Ascending aorta (tissue), 2 donors: ENCODE data around the gene PDLIM5. TPM values are rescaled to one million over a fixed set of nuclear protein-coding genes. Genes with fewer than 3 reads are reported as not detected.

Experiments used
- DNase-seq, 2 donors: peaks; one replicate each; pipeline ENCODE4 v3.0.0-alpha.2; 2019; ENCODE audit warnings: low spot score in 2 of 2
- H3K27ac ChIP-seq, 2 donors: fragments of 200-600 bp; sonication (generic); one replicate each; pipeline ENCODE4 v1.5.1; 2016 to 2017; ENCODE audit warnings: mild to moderate bottlenecking in 1 of 2
- H3K27me3 ChIP-seq: fragments of 200-600 bp; sonication (generic); one replicate; pipeline ENCODE4 v1.5.1; 2017
- H3K36me3 ChIP-seq, 2 donors: fragments of 200-600 bp; sonication (generic); one replicate each; pipeline ENCODE4 v1.5.1; 2016
- H3K4me1 ChIP-seq, 2 donors: fragments of 200-600 bp; sonication (generic); one replicate each; pipeline ENCODE4 v1.5.1; 2016 to 2017; ENCODE audit warnings: mild to moderate bottlenecking in 1 of 2
- H3K4me3 ChIP-seq, 2 donors: fragments of 200-600 bp; sonication (generic); one replicate each; pipeline ENCODE4 v1.5.1; 2016 to 2017; ENCODE audit warnings: mild to moderate bottlenecking in 1 of 2
- H3K9me3 ChIP-seq, 2 donors: fragments of 200-600 bp; sonication (generic); one replicate each; pipeline ENCODE4 v1.5.1; 2016
- CTCF ChIP-seq, 3 experiments: fragments of 200-600 bp in 2 of 3; fragments of 450-650 bp in 1 of 3; sonication (generic) in 2 of 3; IDR thresholded peaks; one replicate each; pipeline ENCODE4 v1.5.1; 2016 to 2019; ENCODE audit warnings: antibody characterized with exemption in 3 of 3, mild to moderate bottlenecking in 1 of 3, moderate library complexity in 1 of 3
- intact Hi-C: fragments of 100-400 bp; cut with DNase I; formaldehyde crosslinking; loops from one replicate; pipeline ENCODE4 v1.15.1; 2023
- total RNA-seq: library from RNA; depleted of rRNA; stranded (reverse); fragments of >200 nt; gene quantifications from one replicate; pipeline ENCODE4 v1.1.0, GENCODE V29; 2016

Gene PDLIM5
- total RNA-seq, 1 donor from 2014 or later = 103 TPM

GRCh38 chr4:94680176-94680862 lies 228.6 kb downstream of the PDLIM5 start:
- H3K27ac ChIP-seq = no peak overlapping the region
- no peak for TF ChIP-seq CTCF (IDR thresholded peaks at IDR 0.05)
- intact Hi-C loops = no loop called here

GRCh38 chr4:94686086-94686485 lies 234.3 kb downstream of the PDLIM5 start:
- no peaks in the 10 kb centered on the region for H3K9me3 ChIP-seq

More at GRCh38 chr4:94680176-94680862, 228.6 kb downstream of the PDLIM5 start:
- Histone ChIP-seq H3K4me1 (no peaks in the 10 kb centered on the region), H3K9me3 (no peaks in the 10 kb centered on the region), H3K36me3 (no peaks in the 10 kb centered on the region), H3K27me3 (no peaks in the 10 kb centered on the region), H3K4me3 (no peak overlapping the region)
- no peak for DNase-seq

GRCh38 chr4:94689155-94689860 lies 237.6 kb downstream of the PDLIM5 start:
- no peaks in the 10 kb centered on the region for H3K4me1 ChIP-seq
- H3K4me3 ChIP-seq = no peak overlapping the region
- no peak for DNase-seq
- H3K9me3 ChIP-seq = no peaks in the 10 kb centered on the region
- no peaks in the 10 kb centered on the region for H3K36me3 ChIP-seq
- no peaks in the 10 kb centered on the region for H3K27me3 ChIP-seq
- TF ChIP-seq CTCF (IDR thresholded peaks at IDR 0.05) = no peak
- H3K27ac ChIP-seq = no peak overlapping the region
- intact Hi-C loops = no loop called here

More at GRCh38 chr4:94686086-94686485, 234.3 kb downstream of the PDLIM5 start:
- no peaks in the 10 kb centered on the region for H3K4me1 ChIP-seq
- DNase-seq = no peak
- H3K27ac ChIP-seq = no peak overlapping the region
- H3K36me3 ChIP-seq = no peaks in the 10 kb centered on the region
- intact Hi-C loops = no loop called here
- H3K27me3 ChIP-seq = no peaks in the 10 kb centered on the region
- TF ChIP-seq CTCF (IDR thresholded peaks at IDR 0.05) = no peak
- no peak overlapping the region for H3K4me3 ChIP-seq

- Histone ChIP-seq H3K4me3 (no peak overlapping the region), H3K36me3 (no peaks in the 10 kb centered on the region), H3K27me3 (no peaks in the 10 kb centered on the region), H3K27ac (no peak overlapping the region), H3K4me1 (no peaks in the 10 kb centered on the region), H3K9me3 (no peaks in the 10 kb centered on the region)
- intact Hi-C loops = no loop called here
- TF ChIP-seq CTCF (IDR thresholded peaks at IDR 0.05) = no peak
- DNase-seq = no peak
These were observed 239.1 kb downstream of the PDLIM5 start for GRCh38 chr4:94690851-94691254.

- Histone ChIP-seq H3K4me1 (no peaks in the 10 kb centered on the region), H3K27ac (no peak overlapping the region), H3K4me3 (no peak overlapping the region), H3K9me3 (no peaks in the 10 kb centered on the region), H3K27me3 (no peaks in the 10 kb centered on the region), H3K36me3 (no peaks in the 10 kb centered on the region)
- no peak for TF ChIP-seq CTCF (IDR thresholded peaks at IDR 0.05)
- intact Hi-C loops = no loop called here
- DNase-seq = no peak
These were observed 239.8 kb downstream of the PDLIM5 start for GRCh38 chr4:94691552-94691951.
